ENCODE data around the gene ARHGAP28. TPM values are rescaled to one million over a fixed set of nuclear protein-coding genes. Genes with fewer than 3 reads are reported as not detected.
A peak's percentile ranks its signal among the peaks of the same experiment; 100 is the strongest.

Gene ARHGAP28
- polyA plus RNA-seq, 1 of the 3 experiments (the other 2 are of a cell fraction), result 0.99 TPM

GRCh38 chr18:6751222-6751621, 21.7 kb downstream of the ARHGAP28 start (continued):
- TF ChIP-seq ZBTB33 (IDR thresholded peaks at IDR 0.05; ENCODE audit: borderline replicate concordance, low read depth) (no peak), CHD2 (IDR thresholded peaks at IDR 0.05; ENCODE audit: low read length, partially characterized antibody) (no peak), NRF1 (IDR thresholded peaks at IDR 0.05; ENCODE audit: low read depth, low read length) (no peak), EP300 (IDR thresholded peaks at IDR 0.05; ENCODE audit: borderline replicate concordance in 1 of 2, low read depth in 1 of 2, low read length in 1 of 2) (no peak), JUND (IDR thresholded peaks at IDR 0.05) (no peak), RFX5 (IDR thresholded peaks at IDR 0.05; ENCODE audit: low read length) (no peak), FOXJ3 (CRISPR knock-in tag; IDR thresholded peaks at IDR 0.05) (no peak), RAD21 (IDR thresholded peaks at IDR 0.05; ENCODE audit: low read length) (no peak), YY1 (IDR thresholded peaks at IDR 0.05; ENCODE audit: low read depth) (no peak)

GRCh38 chr18:6752202-6752860, 22.8 kb downstream of the ARHGAP28 start:
- 57% methylated on average over 6 of the region's 6 CpGs for WGBS (ENCODE audit: low lambda C conversion rate)
- H3K9ac ChIP-seq, result no peak overlapping the region
- H3K4me2 ChIP-seq, result no peak overlapping the region
- H4K20me1 ChIP-seq (ENCODE audit: insufficient read depth), result no peaks in the 10 kb centered on the region
- H3K9me2 ChIP-seq, result no peaks in the 10 kb centered on the region
- no peak for DNase-seq
- H3F3A ChIP-seq (replicated peaks; ENCODE audit: insufficient read depth), result peaks cover 3% of the 10 kb centered on the region
- no peak overlapping the region for H3K27ac ChIP-seq (ENCODE audit: low read depth in 2 of 2, low read length in 1 of 2)
- H3K9me3 ChIP-seq, result no peaks in the 10 kb centered on the region
- H3K27me3 ChIP-seq (ENCODE audit: insufficient read depth), result no peaks in the 10 kb centered on the region
- H3K4me3 ChIP-seq (ENCODE audit: low read depth in 2 of 2, low read length in 1 of 2), result no peak overlapping the region
- peaks cover 0 to 4% of the 10 kb centered on the region in 2 experiments; a peak in 2 of 4 replicates for H3K4me1 ChIP-seq (ENCODE audit: control insufficient read depth in 1 of 2, insufficient read depth in 2 of 2, low read depth in 1 of 2, low read length in 1 of 2)
- H2AFZ ChIP-seq (ENCODE audit: low read depth), result no peak overlapping the region
- CTCF ChIA-PET, result interaction anchor here (1.1 to 1.7 kb wide), 2 partner anchors 9 to 10 kb away, joined by 3 to 6 read pairs; no protein-coding TSS in a partner anchor
- TF ChIP-seq NRF1 (IDR thresholded peaks at IDR 0.05; ENCODE audit: low read depth, low read length) (no peak), NFIC (IDR thresholded peaks at IDR 0.05; ENCODE audit: borderline replicate concordance) (no peak), GATA2 (CRISPR knock-in tag; IDR thresholded peaks at IDR 0.05) (no peak), YY1 (IDR thresholded peaks at IDR 0.05; ENCODE audit: low read depth) (no peak), MAX (IDR thresholded peaks at IDR 0.05; ENCODE audit: low read depth) (no peak)
- H3K36me3 ChIP-seq (replicated peaks in 1 of 2; ENCODE audit: control insufficient read depth in 1 of 2, insufficient read depth in 2 of 2, low read length in 1 of 2), result no peaks in the 10 kb centered on the region
- no peaks in the 10 kb centered on the region for H3K79me2 ChIP-seq (ENCODE audit: insufficient read depth)
- POLR2A ChIA-PET, result no interaction called here

GRCh38 chr18:6755107-6755506, 25.6 kb downstream of the ARHGAP28 start:
- CTCF ChIA-PET, result no interaction called here
- H4K20me1 ChIP-seq (ENCODE audit: insufficient read depth), result no peaks in the 10 kb centered on the region

More at GRCh38 chr18:6755107-6755506, 25.6 kb downstream of the ARHGAP28 start:
- peak; percentile 8; the same call in 1 of the 2 replicates for TF ChIP-seq TCF12 (IDR thresholded peaks at IDR 0.05)
- no peak for TF ChIP-seq TEAD4 (IDR thresholded peaks at IDR 0.05; ENCODE audit: borderline replicate concordance, insufficient read depth)
- Histone ChIP-seq H2AFZ (ENCODE audit: low read depth) (no peak overlapping the region), H3K27ac (ENCODE audit: low read depth in 2 of 2, low read length in 1 of 2) (no peak overlapping the region), H3K9me3 (no peaks in the 10 kb centered on the region), H3F3A (replicated peaks; ENCODE audit: insufficient read depth) (no peaks in the 10 kb centered on the region), H3K9ac (no peak overlapping the region), H3K9me2 (no peaks in the 10 kb centered on the region), H3K79me2 (ENCODE audit: insufficient read depth) (no peaks in the 10 kb centered on the region), H3K4me3 (ENCODE audit: low read depth in 2 of 2, low read length in 1 of 2) (no peak overlapping the region), H3K36me3 (replicated peaks in 1 of 2; ENCODE audit: control insufficient read depth in 1 of 2, insufficient read depth in 2 of 2, low read length in 1 of 2) (no peaks in the 10 kb centered on the region), H3K27me3 (ENCODE audit: insufficient read depth) (no peaks in the 10 kb centered on the region), H3K4me1 (ENCODE audit: control insufficient read depth in 1 of 2, insufficient read depth in 2 of 2, low read depth in 1 of 2, low read length in 1 of 2) (no peaks in the 10 kb centered on the region; a peak in 1 of 4 replicates), H3K4me2 (no peak overlapping the region)
- DNase-seq, result no peak
- WGBS (ENCODE audit: low lambda C conversion rate), result 62% methylated on average over 5 of the region's 5 CpGs
- POLR2A ChIA-PET, result no interaction called here
